Measurements from ENCODE around the gene SPDYE3. TPM values are rescaled to one million over a fixed set of nuclear protein-coding genes. Genes with fewer than 3 reads are reported as not detected.
A peak's percentile ranks its signal among the peaks of the same experiment; 100 is the strongest.
"Not testable (repeated sequence)": the region's sequence is repeated elsewhere in the genome, so short reads cannot be mapped to it uniquely, and the experiment has no call there.

Gene SPDYE3
- total and polyA plus RNA-seq, 2 experiments from 2014 or later = 3.4 TPM; not detected in 1

GRCh38 chr7:100266576-100267354 lies 40.7 kb upstream of the SPDYE3 start:
- Histone ChIP-seq H3K9me2 (replicated peaks; ENCODE audit: insufficient read depth) (no peaks in the 10 kb centered on the region), H4K20me1 (ENCODE audit: insufficient read depth, poor library complexity, severe bottlenecking) (peaks cover 7% of the 10 kb centered on the region), H3K79me2 (peaks cover 63% of the 10 kb centered on the region), H2AFZ (no peak overlapping the region), H3K4me3 (no peak overlapping the region), H3K4me2 (no peak overlapping the region), H3K27ac (no peak overlapping the region), H3K27me3 (no peaks in the 10 kb centered on the region), H3K4me1 (ENCODE audit: insufficient read depth) (peaks cover 12% of the 10 kb centered on the region), H3K36me3 (replicated peaks; ENCODE audit: insufficient read depth, low read depth) (no peaks in the 10 kb centered on the region), H3K9me3 (ENCODE audit: low read depth) (no peaks in the 10 kb centered on the region)
- no peak for DNase-seq (ENCODE audit: low spot score)
- 90% methylated on average over 9 of the region's 10 CpGs for WGBS (ENCODE audit: low lambda C conversion rate, missing lambda C conversion rate)
- TF ChIP-seq CTCF (IDR thresholded peaks at IDR 0.05; ENCODE audit: poor library complexity) (no peak), EZH2 (IDR thresholded peaks at IDR 0.05; ENCODE audit: borderline replicate concordance) (no peak), EZH2phosphoT487 (IDR thresholded peaks at IDR 0.05; ENCODE audit: low read depth, severe bottlenecking, unreplicated experiment) (no peak)

GRCh38 chr7:100267648-100268047 lies 39.9 kb upstream of the SPDYE3 start:
- H3K4me2 ChIP-seq = no peak overlapping the region
- TF ChIP-seq EZH2 (IDR thresholded peaks at IDR 0.05; ENCODE audit: borderline replicate concordance) (no peak), CTCF (IDR thresholded peaks at IDR 0.05; ENCODE audit: poor library complexity) (no peak), EZH2phosphoT487 (IDR thresholded peaks at IDR 0.05; ENCODE audit: low read depth, severe bottlenecking, unreplicated experiment) (no peak)
- 92% methylated on average over 6 of the region's 6 CpGs for WGBS (ENCODE audit: low lambda C conversion rate, missing lambda C conversion rate)

GRCh38 chr7:100268882-100269281 lies 38.6 kb upstream of the SPDYE3 start:
- H3K4me3 ChIP-seq; H3K9me3 ChIP-seq (ENCODE audit: low read depth); H3K27me3 ChIP-seq; H4K20me1 ChIP-seq (ENCODE audit: insufficient read depth, poor library complexity, severe bottlenecking); H2AFZ ChIP-seq; H3K36me3 ChIP-seq (replicated peaks; ENCODE audit: insufficient read depth, low read depth); DNase-seq (ENCODE audit: low spot score); H3K9me2 ChIP-seq (replicated peaks; ENCODE audit: insufficient read depth): not testable (repeated sequence)
- peaks cover 47% of the 10 kb centered on the region for H3K79me2 ChIP-seq
- H3K4me2 ChIP-seq = peak overlapping the region; percentile 84
- WGBS (ENCODE audit: low lambda C conversion rate, missing lambda C conversion rate) = 90% methylated on average over 11 of the region's 11 CpGs
- H3K4me1 ChIP-seq (ENCODE audit: insufficient read depth) = peaks cover 12% of the 10 kb centered on the region
- peak overlapping the region; percentile 96 for H3K27ac ChIP-seq

More at GRCh38 chr7:100267648-100268047, 39.9 kb upstream of the SPDYE3 start:
- no peaks in the 10 kb centered on the region for H3K36me3 ChIP-seq (replicated peaks; ENCODE audit: insufficient read depth, low read depth)
- no peak overlapping the region for H3K27ac ChIP-seq
- DNase-seq (ENCODE audit: low spot score) = no peak
- no peaks in the 10 kb centered on the region for H3K27me3 ChIP-seq
- H4K20me1 ChIP-seq (ENCODE audit: insufficient read depth, poor library complexity, severe bottlenecking) = peaks cover 7% of the 10 kb centered on the region
- H3K4me1 ChIP-seq (ENCODE audit: insufficient read depth) = peaks cover 12% of the 10 kb centered on the region
- H3K9me2 ChIP-seq (replicated peaks; ENCODE audit: insufficient read depth) = no peaks in the 10 kb centered on the region
- no peak overlapping the region for H3K4me3 ChIP-seq
- no peak overlapping the region for H2AFZ ChIP-seq
- H3K79me2 ChIP-seq = peaks cover 56% of the 10 kb centered on the region
- no peaks in the 10 kb centered on the region for H3K9me3 ChIP-seq (ENCODE audit: low read depth)

GRCh38 chr7:100269306-100270045 lies 38.0 kb upstream of the SPDYE3 start:
- WGBS (ENCODE audit: low lambda C conversion rate, missing lambda C conversion rate) = 50% methylated on average over 14 of the region's 14 CpGs
- not testable (repeated sequence) for H3K9me2 ChIP-seq (replicated peaks; ENCODE audit: insufficient read depth); H2AFZ ChIP-seq; H3K9me3 ChIP-seq (ENCODE audit: low read depth); H3K4me3 ChIP-seq; H3K36me3 ChIP-seq (replicated peaks; ENCODE audit: insufficient read depth, low read depth); H4K20me1 ChIP-seq (ENCODE audit: insufficient read depth, poor library complexity, severe bottlenecking); H3K27me3 ChIP-seq
- peak overlapping the region; percentile 84 for H3K4me2 ChIP-seq
- peaks cover 43% of the 10 kb centered on the region for H3K79me2 ChIP-seq
- peak; percentile 75 for DNase-seq (ENCODE audit: low spot score)
- H3K27ac ChIP-seq = peak overlapping the region; percentile 96
- H3K4me1 ChIP-seq (ENCODE audit: insufficient read depth) = peaks cover 12% of the 10 kb centered on the region

- H3K4me3 ChIP-seq = peak overlapping the region; percentile 36
- peak overlapping the region; percentile 96 for H3K27ac ChIP-seq
- not testable (repeated sequence) for H2AFZ ChIP-seq; H4K20me1 ChIP-seq (ENCODE audit: insufficient read depth, poor library complexity, severe bottlenecking); H3K9me2 ChIP-seq (replicated peaks; ENCODE audit: insufficient read depth); H3K9me3 ChIP-seq (ENCODE audit: low read depth); H3K36me3 ChIP-seq (replicated peaks; ENCODE audit: insufficient read depth, low read depth); H3K27me3 ChIP-seq
- H3K4me1 ChIP-seq (ENCODE audit: insufficient read depth) = peaks cover 12% of the 10 kb centered on the region
- peak; percentile 53 for DNase-seq (ENCODE audit: low spot score)
- 11% methylated on average over 15 of the region's 23 CpGs for WGBS (ENCODE audit: low lambda C conversion rate, missing lambda C conversion rate)
- H3K4me2 ChIP-seq = peak overlapping the region; percentile 84
- H3K79me2 ChIP-seq = peaks cover 42% of the 10 kb centered on the region
Observed at GRCh38 chr7:100270046-100270918, 37.2 kb upstream of the SPDYE3 start.

GRCh38 chr7:100270941-100271593 lies 36.4 kb upstream of the SPDYE3 start:
- Histone ChIP-seq H3K4me2 (peak overlapping the region; percentile 84), H3K4me1 (ENCODE audit: insufficient read depth) (peaks cover 12% of the 10 kb centered on the region), H3K27ac (peak overlapping the region; percentile 71), H3K79me2 (peaks cover 34% of the 10 kb centered on the region), H3K4me3 (peak overlapping the region; percentile 36)
- H3K27me3 ChIP-seq; H3K9me2 ChIP-seq (replicated peaks; ENCODE audit: insufficient read depth); H2AFZ ChIP-seq; H3K9me3 ChIP-seq (ENCODE audit: low read depth); DNase-seq (ENCODE audit: low spot score); H3K36me3 ChIP-seq (replicated peaks; ENCODE audit: insufficient read depth, low read depth); H4K20me1 ChIP-seq (ENCODE audit: insufficient read depth, poor library complexity, severe bottlenecking): not testable (repeated sequence)
- WGBS (ENCODE audit: low lambda C conversion rate, missing lambda C conversion rate) = 0% methylated on average over 17 of the region's 29 CpGs

Data from hepatocyte (in vitro differentiated cells).